Activated gamma-delta T cell treated with anti-CD3 and anti-CD28 coated beads, Interleukin-2, amount 50 U/mL, for 16 hours (primary cell): Measurements from ENCODE around the gene MYADML2.

Source experiments
- DNase-seq: peaks from one replicate; pipeline ENCODE4 v3.0.0-alpha.2; 2020; ENCODE audit warnings: low read depth

The MYADML2 gene

GRCh38 chr17:81978524-81979298, 31.7 kb upstream of the MYADML2 start:
- DNase-seq = no peak

- peak; percentile 86 for DNase-seq
Measured at GRCh38 chr17:81977211-81977808, 30.3 kb upstream of the MYADML2 start, which contains the start of gene ASPSCR1. ASPSCR1 (plus strand) TSS chr17:81977629; CDS start chr17:81977647, 18 bp downstream.

- DNase-seq = no peak
Measured at GRCh38 chr17:81976332-81977210, 29.5 kb upstream of the MYADML2 start.

GRCh38 chr17:81973432-81973831, 26.4 kb upstream of the MYADML2 start:
- DNase-seq = no peak

GRCh38 chr17:81968850-81969812, 22.1 kb upstream of the MYADML2 start:
- no peak for DNase-seq

GRCh38 chr17:81968396-81968745, 21.3 kb upstream of the MYADML2 start:
- DNase-seq = no peak

- peak; percentile 82 for DNase-seq
Measured at GRCh38 chr17:81967533-81968395, 20.7 kb upstream of the MYADML2 start.

- no peak for DNase-seq
Measured at GRCh38 chr17:81967244-81967532, 20.2 kb upstream of the MYADML2 start.

- no peak for DNase-seq
Measured at GRCh38 chr17:81966343-81967243, 19.6 kb upstream of the MYADML2 start.

- no peak for DNase-seq
Measured at GRCh38 chr17:81964081-81964849, 17.2 kb upstream of the MYADML2 start.

GRCh38 chr17:81962499-81963441, 15.7 kb upstream of the MYADML2 start:
- no peak for DNase-seq

- no peak for DNase-seq
Measured at GRCh38 chr17:81961521-81962498, 14.8 kb upstream of the MYADML2 start.

- no peak for DNase-seq
Measured at GRCh38 chr17:81961087-81961511, 14.1 kb upstream of the MYADML2 start, which contains the start of gene NOTUM. NOTUM (minus strand) TSS chr17:81961187; CDS start chr17:81960909, 278 bp downstream.

GRCh38 chr17:81960130-81960958, 13.3 kb upstream of the MYADML2 start:
- no peak for DNase-seq

GRCh38 chr17:81959362-81960129, 12.5 kb upstream of the MYADML2 start:
- peak; percentile 68 for DNase-seq
